ENCODE results near the gene CMSS1.

GRCh38 chr3:99883138-99883461 lies 65.4 kb downstream of the CMSS1 start:
- TF ChIP-seq CTCF (IDR thresholded peaks at IDR 0.05) (no peak), POLR2A (IDR thresholded peaks at IDR 0.05) (no peak)

Data from uterus (tissue), 2 donors.